GM19240 (cell line): ENCODE measurements around the gene RENBP.
"Not testable (repeated sequence)": the region's sequence is repeated elsewhere in the genome, so short reads cannot be mapped to it uniquely, and the experiment has no call there.

Experiments
- DNase-seq: peaks from one replicate; pipeline ENCODE4 v3.0.0; 2011; ENCODE audit warnings: low spot score; ENCODE audit not compliant: insufficient read length

Gene RENBP

GRCh38 chrX:153944140-153944799, at the start of gene RENBP:
Gene RENBP (minus strand): TSS chrX:153944643. CDS start chrX:153944610, 33 bp downstream.
- no peak for DNase-seq

- no peak for DNase-seq
These were observed 49.5 kb upstream of the RENBP start for GRCh38 chrX:153993978-153994377.

- DNase-seq: no peak
These were observed 48.6 kb upstream of the RENBP start for GRCh38 chrX:153993079-153993478.

- DNase-seq: no peak
These were observed 47.7 kb upstream of the RENBP start for GRCh38 chrX:153992180-153992579.

GRCh38 chrX:153991013-153991580, 46.7 kb upstream of the RENBP start:
- no peak for DNase-seq

GRCh38 chrX:153989973-153990655, 45.7 kb upstream of the RENBP start:
- no peak for DNase-seq

GRCh38 chrX:153988493-153988892, 44.0 kb upstream of the RENBP start:
- no peak for DNase-seq

- DNase-seq: no peak
These were observed 40.1 kb upstream of the RENBP start for GRCh38 chrX:153984351-153985178.

- no peak for DNase-seq
These were observed 38.9 kb upstream of the RENBP start for GRCh38 chrX:153983321-153983801.

- no peak for DNase-seq
These were observed 37.5 kb upstream of the RENBP start for GRCh38 chrX:153981771-153982533.

GRCh38 chrX:153981231-153981630, 36.8 kb upstream of the RENBP start:
- no peak for DNase-seq

- DNase-seq: not testable (repeated sequence)
These were observed 36.0 kb upstream of the RENBP start for GRCh38 chrX:153980394-153980793.

GRCh38 chrX:153974726-153975286, 30.4 kb upstream of the RENBP start:
- no peak for DNase-seq

- DNase-seq: no peak
These were observed 29.7 kb upstream of the RENBP start for GRCh38 chrX:153974003-153974725.

- DNase-seq: no peak
These were observed 28.9 kb upstream of the RENBP start for GRCh38 chrX:153973127-153974002.

- peak; percentile 77 for DNase-seq
These were observed 28.1 kb upstream of the RENBP start, which contains the start of gene TMEM187 for GRCh38 chrX:153972368-153973126. Gene TMEM187 (plus strand): TSS chrX:153972754. CDS start chrX:153982063, 9,309 bp downstream.

GRCh38 chrX:153971450-153972367, 27.3 kb upstream of the RENBP start, which contains the start of gene HCFC1:
Gene HCFC1 (minus strand): TSS chrX:153971818. CDS start chrX:153970840, 978 bp downstream.
- peak; percentile 45 for DNase-seq
